PFSK-1 (cell line): ENCODE results near the gene ENOPH1.

Experiments used
- FOXP2 ChIP-seq: optimal IDR thresholded peaks from 2 replicates; pipeline ENCODE3; 2011; ENCODE audit warnings: borderline replicate concordance, control low read depth, inconsistent platforms; ENCODE audit not compliant: insufficient read depth; ENCODE audit errors: extremely low read length, extremely low read depth
- POLR2AphosphoS5 ChIP-seq: IDR thresholded peaks from 2 replicates; pipeline ENCODE4 v1.6.1; 2012; ENCODE audit warnings: low read depth, mild to moderate bottlenecking, control low read depth, low read length, moderate library complexity
- REST ChIP-seq, 2 experiments: IDR thresholded peaks; 2 replicates each; pipeline versions ENCODE4 v1.6.1 to v1.8.0; 2011 to 2012; ENCODE audit warnings: low read depth in 2 of 2, low read length in 2 of 2, control low read depth in 1 of 2, inconsistent platforms in 1 of 2, mild to moderate bottlenecking in 1 of 2, moderate library complexity in 1 of 2; ENCODE audit not compliant: insufficient read depth in 1 of 2
- SIN3A ChIP-seq: IDR thresholded peaks from 2 replicates; pipeline ENCODE4 v1.6.1; 2012; ENCODE audit warnings: mild to moderate bottlenecking, low read length, moderate library complexity, borderline replicate concordance; ENCODE audit not compliant: insufficient read depth
- TAF1 ChIP-seq: IDR thresholded peaks from 2 replicates; pipeline ENCODE4 v1.6.1; 2012; ENCODE audit warnings: low read length, control low read depth, borderline replicate concordance; ENCODE audit not compliant: insufficient read depth

ENOPH1 gene

GRCh38 chr4:82469791-82470345, 39.5 kb downstream of the ENOPH1 start:
- TF ChIP-seq POLR2AphosphoS5, result no peak
- no peak for TF ChIP-seq REST (IDR thresholded peaks at IDR 0.05; ENCODE audit: insufficient read depth in 1 of 2, low read depth in 2 of 2, low read length in 2 of 2)
- TF ChIP-seq TAF1, result no peak

DNA sequence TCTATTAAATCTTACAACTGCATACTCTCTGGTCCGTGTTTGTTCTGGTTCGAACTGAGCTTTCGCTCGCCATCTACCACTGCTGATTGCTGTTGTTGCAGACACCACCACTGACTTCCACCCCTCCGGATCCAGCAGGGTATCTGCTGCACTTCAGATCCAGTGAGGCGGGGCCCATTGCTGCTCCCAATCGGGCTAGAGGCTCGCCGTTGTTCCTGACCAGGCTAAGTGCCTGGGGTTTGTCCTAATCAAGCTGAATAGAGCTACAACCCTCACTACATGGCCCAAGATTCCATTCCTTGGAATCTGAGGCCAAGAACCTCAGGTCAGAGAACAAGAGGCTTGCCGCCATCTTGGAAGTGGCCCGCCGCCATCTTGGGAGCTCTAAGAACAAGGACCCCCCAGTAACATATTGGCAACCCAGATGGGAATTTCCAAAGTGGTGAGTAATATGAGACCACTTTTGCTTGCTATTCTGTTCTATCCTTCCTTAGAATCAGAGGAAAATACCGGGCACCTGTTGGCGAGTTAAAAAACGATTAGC, 43.3 kb downstream of the ENOPH1 start:
- TF ChIP-seq SIN3A, result no peak
- TF ChIP-seq REST (IDR thresholded peaks at IDR 0.05; ENCODE audit: insufficient read depth in 1 of 2, low read depth in 2 of 2, low read length in 2 of 2), result no peak
- TF ChIP-seq FOXP2, result no peak
- no peak for TF ChIP-seq TAF1
- no peak for TF ChIP-seq POLR2AphosphoS5

DNA sequence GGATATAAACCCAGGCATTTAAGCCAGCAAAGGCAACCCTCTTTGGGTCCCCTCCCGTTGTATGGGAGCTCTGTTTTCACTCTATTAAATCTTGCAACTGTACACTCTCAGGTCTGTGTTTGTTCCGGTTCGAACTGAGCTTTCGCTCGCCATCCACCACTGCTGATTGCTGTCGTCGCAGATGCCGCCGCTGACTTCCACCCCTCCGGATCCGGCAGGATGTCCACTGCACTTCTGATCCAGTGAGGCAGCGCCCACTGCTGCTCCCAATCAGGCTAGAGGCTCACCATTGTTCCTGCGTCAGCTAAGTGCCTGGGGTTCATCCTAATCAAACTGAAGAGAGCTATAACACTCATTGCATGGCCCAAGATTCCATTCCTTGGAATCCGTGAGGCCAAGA, 49.2 kb downstream of the ENOPH1 start:
- TF ChIP-seq SIN3A, result no peak
- TF ChIP-seq REST (IDR thresholded peaks at IDR 0.05; ENCODE audit: insufficient read depth in 1 of 2, low read depth in 2 of 2, low read length in 2 of 2), result no peak
- no peak for TF ChIP-seq POLR2AphosphoS5
- no peak for TF ChIP-seq FOXP2
- TF ChIP-seq TAF1, result no peak

DNA sequence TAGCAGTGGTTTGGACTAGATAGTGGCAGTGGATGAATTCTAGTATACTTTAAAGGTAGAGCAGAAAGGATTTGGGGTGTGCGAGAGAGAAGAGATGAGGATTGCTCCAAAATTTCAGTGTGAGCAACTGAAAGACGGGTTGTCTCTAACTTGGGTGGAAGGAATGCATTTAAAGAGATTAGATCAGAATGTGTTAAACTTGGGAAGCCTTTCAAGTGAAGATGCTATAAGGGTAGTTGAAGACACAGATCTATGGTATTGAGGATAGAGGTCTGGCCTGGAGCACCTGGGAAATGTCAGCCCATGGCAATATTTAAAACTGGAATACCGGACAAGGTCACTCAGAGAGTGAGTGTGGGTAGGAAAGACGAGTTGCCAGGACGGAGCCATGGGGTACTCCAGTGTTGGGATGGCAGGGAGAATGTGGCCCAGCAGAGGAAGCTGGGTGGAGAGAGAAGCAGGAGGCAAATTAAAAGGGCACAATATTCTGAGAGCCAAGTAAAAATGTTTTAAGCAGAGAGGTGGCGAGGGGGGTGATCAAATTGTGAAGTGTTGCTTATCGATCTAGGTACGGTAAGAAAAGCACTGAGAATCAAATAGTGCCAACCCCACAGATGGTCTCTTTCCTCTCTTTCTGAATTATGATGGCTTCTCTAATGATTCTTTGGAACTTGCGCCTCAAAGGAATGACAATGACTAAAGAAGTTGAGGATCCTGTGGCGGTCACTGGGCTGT, 50.5 kb downstream of the ENOPH1 start:
- no peak for TF ChIP-seq TAF1
- no peak for TF ChIP-seq SIN3A
- no peak for TF ChIP-seq FOXP2
- no peak for TF ChIP-seq POLR2AphosphoS5
- no peak for TF ChIP-seq REST (IDR thresholded peaks at IDR 0.05; ENCODE audit: insufficient read depth in 1 of 2, low read depth in 2 of 2, low read length in 2 of 2)

GRCh38 chr4:82481506-82481840, 51.1 kb downstream of the ENOPH1 start:
- TF ChIP-seq REST (IDR thresholded peaks at IDR 0.05; ENCODE audit: insufficient read depth in 1 of 2, low read depth in 2 of 2, low read length in 2 of 2) (no peak), TAF1 (no peak), FOXP2 (no peak), POLR2AphosphoS5 (no peak), SIN3A (no peak)
